ENCODE data around the gene DIO3. TPM values are rescaled to one million over a fixed set of nuclear protein-coding genes. Genes with fewer than 3 reads are reported as not detected.

Gene DIO3
- total and polyA plus RNA-seq, 2 experiments from 2014 or later: 18.4 to 51.1 TPM

DNA sequence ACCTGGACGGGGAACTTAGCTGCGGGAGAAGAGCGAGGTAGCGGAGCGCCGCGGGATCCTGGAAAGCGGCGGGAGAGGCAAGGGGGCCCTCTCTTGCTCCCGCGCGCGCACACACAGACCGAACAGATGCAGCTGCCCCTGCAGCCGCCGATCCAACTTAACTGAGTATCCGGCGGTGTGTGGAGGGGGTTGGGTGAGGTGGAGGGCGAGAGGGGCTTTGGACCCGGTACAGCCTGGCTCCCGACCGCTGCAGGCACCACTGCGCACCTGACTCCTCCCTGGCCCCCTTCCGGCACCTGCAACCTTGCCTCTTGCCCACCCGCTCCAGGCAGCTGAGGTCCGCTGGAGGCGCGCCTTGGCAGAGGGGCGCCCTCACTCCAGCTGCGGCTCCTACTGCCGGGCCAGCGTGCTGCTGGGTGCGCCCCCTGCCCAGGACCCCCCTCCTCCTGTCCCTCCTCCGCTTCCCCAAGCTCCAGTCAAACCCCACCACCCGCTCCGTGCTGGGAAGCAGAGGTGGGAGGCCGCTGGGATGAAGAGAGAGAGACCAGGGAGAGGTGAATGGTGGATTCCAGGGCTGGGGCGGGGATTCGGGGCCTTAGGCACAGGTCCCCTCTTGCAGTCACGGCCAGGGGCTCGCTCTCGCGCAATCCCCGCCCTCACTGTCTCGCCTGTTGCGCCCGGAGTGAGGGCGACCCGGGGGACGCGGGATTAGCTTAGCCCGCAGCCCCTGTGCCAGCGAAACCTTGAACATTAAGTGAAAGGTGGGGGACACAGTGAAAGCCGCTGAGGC is 2.6 kb downstream of the DIO3 start:
- H3K9me2 ChIP-seq (replicated peaks; ENCODE audit: insufficient read depth): no peaks in the 10 kb centered on the region
- peak overlapping the region; percentile 93 for H3K4me2 ChIP-seq
- H3K9me3 ChIP-seq (ENCODE audit: low read depth): no peaks in the 10 kb centered on the region
- no peak overlapping the region for H2AFZ ChIP-seq
- TF ChIP-seq, protein P1, sequence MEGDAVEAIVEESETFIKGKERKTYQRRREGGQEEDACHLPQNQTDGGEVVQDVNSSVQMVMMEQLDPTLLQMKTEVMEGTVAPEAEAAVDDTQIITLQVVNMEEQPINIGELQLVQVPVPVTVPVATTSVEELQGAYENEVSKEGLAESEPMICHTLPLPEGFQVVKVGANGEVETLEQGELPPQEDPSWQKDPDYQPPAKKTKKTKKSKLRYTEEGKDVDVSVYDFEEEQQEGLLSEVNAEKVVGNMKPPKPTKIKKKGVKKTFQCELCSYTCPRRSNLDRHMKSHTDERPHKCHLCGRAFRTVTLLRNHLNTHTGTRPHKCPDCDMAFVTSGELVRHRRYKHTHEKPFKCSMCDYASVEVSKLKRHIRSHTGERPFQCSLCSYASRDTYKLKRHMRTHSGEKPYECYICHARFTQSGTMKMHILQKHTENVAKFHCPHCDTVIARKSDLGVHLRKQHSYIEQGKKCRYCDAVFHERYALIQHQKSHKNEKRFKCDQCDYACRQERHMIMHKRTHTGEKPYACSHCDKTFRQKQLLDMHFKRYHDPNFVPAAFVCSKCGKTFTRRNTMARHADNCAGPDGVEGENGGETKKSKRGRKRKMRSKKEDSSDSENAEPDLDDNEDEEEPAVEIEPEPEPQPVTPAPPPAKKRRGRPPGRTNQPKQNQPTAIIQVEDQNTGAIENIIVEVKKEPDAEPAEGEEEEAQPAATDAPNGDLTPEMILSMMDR (IDR thresholded peaks at IDR 0.05; ENCODE audit: poor library complexity): no peak
- peak; percentile 34 for TF ChIP-seq EZH2phosphoT487 (IDR thresholded peaks at IDR 0.05; ENCODE audit: low read depth, severe bottlenecking, unreplicated experiment)
- no peaks in the 10 kb centered on the region for H4K20me1 ChIP-seq (ENCODE audit: insufficient read depth, poor library complexity, severe bottlenecking)
- WGBS (ENCODE audit: low lambda C conversion rate, missing lambda C conversion rate): 3% methylated on average over 40 of the region's 54 CpGs
- no peak for DNase-seq (ENCODE audit: low spot score)
- no peak overlapping the region for H3K27ac ChIP-seq
- H3K79me2 ChIP-seq: peaks cover 13% of the 10 kb centered on the region
- no peaks in the 10 kb centered on the region for H3K36me3 ChIP-seq (replicated peaks; ENCODE audit: insufficient read depth, low read depth)
- H3K4me3 ChIP-seq: no peak overlapping the region
- H3K27me3 ChIP-seq: peaks cover 63% of the 10 kb centered on the region
- peaks cover 16% of the 10 kb centered on the region for H3K4me1 ChIP-seq (ENCODE audit: insufficient read depth)

DNA sequence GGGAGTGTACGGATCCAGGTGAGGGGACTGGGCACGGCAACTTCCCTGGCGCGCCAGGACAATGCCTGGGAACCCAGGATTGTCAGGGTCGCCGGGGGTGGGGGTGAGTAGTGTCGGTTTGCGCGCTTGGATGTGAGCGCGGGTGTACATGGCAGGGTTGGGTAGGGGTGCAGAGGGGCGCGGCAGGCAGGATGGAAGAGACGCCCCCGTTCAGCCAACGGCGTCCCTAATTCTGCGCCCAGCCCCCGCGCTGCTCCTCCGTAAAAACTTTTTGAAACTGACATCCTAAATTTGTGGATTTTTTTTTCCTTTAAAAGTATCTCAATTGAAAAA is 3.1 kb downstream of the DIO3 start:
- WGBS (ENCODE audit: low lambda C conversion rate, missing lambda C conversion rate): 2% methylated on average over 21 of the region's 21 CpGs
- TF ChIP-seq EZH2 (IDR thresholded peaks at IDR 0.05; ENCODE audit: borderline replicate concordance) (no peak), EZH2phosphoT487 (IDR thresholded peaks at IDR 0.05; ENCODE audit: low read depth, severe bottlenecking, unreplicated experiment) (no peak)
- TF ChIP-seq, protein P1 (IDR thresholded peaks at IDR 0.05; ENCODE audit: poor library complexity): no peak
- Histone ChIP-seq H2AFZ (peak overlapping the region; percentile 49), H3K79me2 (peaks cover 8% of the 10 kb centered on the region), H3K4me2 (peak overlapping the region; percentile 93), H4K20me1 (ENCODE audit: insufficient read depth, poor library complexity, severe bottlenecking) (no peaks in the 10 kb centered on the region), H3K9me2 (replicated peaks; ENCODE audit: insufficient read depth) (no peaks in the 10 kb centered on the region), H3K9me3 (ENCODE audit: low read depth) (no peaks in the 10 kb centered on the region), H3K4me1 (ENCODE audit: insufficient read depth) (peaks cover 16% of the 10 kb centered on the region), H3K4me3 (no peak overlapping the region), H3K27me3 (peaks cover 63% of the 10 kb centered on the region), H3K27ac (no peak overlapping the region), H3K36me3 (replicated peaks; ENCODE audit: insufficient read depth, low read depth) (no peaks in the 10 kb centered on the region)
- no peak for DNase-seq (ENCODE audit: low spot score)

DNA sequence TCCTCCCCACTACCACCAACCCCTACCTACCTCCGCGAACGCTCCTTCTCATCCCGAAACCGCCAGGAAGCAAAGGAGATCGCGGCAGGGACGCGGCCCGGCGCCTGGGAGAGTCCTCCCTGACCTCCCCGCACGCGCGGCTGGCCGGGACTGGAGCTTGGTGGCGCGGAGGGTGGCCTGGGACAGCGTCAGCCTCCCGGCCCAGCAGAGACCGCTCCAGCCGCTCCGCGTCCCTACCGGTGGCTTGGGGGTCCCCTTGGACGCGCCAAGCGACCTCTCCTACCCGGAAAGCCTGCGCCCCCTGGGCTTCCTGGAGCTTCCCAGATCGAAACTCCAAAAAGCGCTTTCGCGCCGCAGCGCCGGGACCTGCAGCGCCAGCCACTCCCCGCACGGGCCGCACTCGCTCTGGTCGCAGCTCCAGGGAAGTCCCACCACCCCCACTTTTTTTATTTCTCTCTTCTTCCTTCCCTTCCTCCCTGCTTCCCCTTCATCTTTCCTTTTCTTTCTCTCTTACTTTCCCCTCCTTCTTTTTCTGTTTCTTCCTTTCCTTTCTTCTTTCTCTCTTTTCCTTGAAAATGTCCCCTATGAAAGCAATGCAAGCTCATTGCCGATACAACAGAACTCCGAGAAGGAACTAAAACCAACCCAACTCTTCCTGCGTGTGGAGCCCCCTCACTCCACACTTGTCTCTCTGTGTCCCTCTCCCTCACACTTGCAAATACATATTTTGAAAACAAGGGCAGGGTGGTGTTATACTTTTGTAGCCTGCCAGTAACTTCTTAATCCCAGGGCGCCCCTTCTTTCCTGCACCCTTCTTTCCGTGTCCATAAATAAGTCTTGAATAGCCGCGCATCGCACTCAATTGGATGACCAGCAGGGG is 3.8 kb downstream of the DIO3 start:
- Histone ChIP-seq H3K4me1 (ENCODE audit: insufficient read depth) (peaks cover 16% of the 10 kb centered on the region), H3K4me2 (peak overlapping the region; percentile 93), H4K20me1 (ENCODE audit: insufficient read depth, poor library complexity, severe bottlenecking) (no peaks in the 10 kb centered on the region), H3K9me2 (replicated peaks; ENCODE audit: insufficient read depth) (no peaks in the 10 kb centered on the region), H3K27ac (no peak overlapping the region), H2AFZ (peak overlapping the region; percentile 49), H3K4me3 (no peak overlapping the region), H3K27me3 (peaks cover 63% of the 10 kb centered on the region), H3K36me3 (replicated peaks; ENCODE audit: insufficient read depth, low read depth) (no peaks in the 10 kb centered on the region), H3K9me3 (ENCODE audit: low read depth) (no peaks in the 10 kb centered on the region), H3K79me2 (peaks cover 1% of the 10 kb centered on the region)
- WGBS (ENCODE audit: low lambda C conversion rate, missing lambda C conversion rate): 5% methylated on average over 51 of the region's 51 CpGs
- TF ChIP-seq EZH2 (IDR thresholded peaks at IDR 0.05; ENCODE audit: borderline replicate concordance) (peak; percentile 67), EZH2phosphoT487 (IDR thresholded peaks at IDR 0.05; ENCODE audit: low read depth, severe bottlenecking, unreplicated experiment) (no peak)
- no peak for DNase-seq (ENCODE audit: low spot score)

DNA sequence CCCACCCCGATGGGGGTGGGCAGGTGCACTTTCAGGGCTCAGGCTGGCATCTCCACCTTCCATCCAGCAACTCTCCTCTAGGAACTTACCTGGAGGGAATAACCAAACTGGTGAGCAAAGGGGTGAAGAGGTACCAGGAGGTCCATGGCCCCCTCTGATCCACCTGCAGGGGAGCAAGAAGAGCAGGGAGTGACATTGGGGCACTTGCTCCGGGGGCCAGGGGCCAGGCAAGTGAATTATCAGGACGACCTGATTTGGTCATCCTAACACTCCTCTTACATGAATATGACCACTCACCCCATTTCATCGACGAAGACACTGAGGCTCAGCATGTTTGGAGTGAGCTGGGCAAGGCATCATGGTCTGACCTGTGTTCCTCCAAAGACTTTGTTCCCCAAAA is 6.0 kb downstream of the DIO3 start:
- 84% methylated on average over 5 of the region's 5 CpGs for WGBS (ENCODE audit: low lambda C conversion rate, missing lambda C conversion rate)
- Histone ChIP-seq H3K27me3 (peaks cover 54% of the 10 kb centered on the region), H3K9me2 (replicated peaks; ENCODE audit: insufficient read depth) (no peaks in the 10 kb centered on the region), H2AFZ (no peak overlapping the region), H3K4me2 (no peak overlapping the region), H3K79me2 (no peaks in the 10 kb centered on the region), H4K20me1 (ENCODE audit: insufficient read depth, poor library complexity, severe bottlenecking) (no peaks in the 10 kb centered on the region), H3K36me3 (replicated peaks; ENCODE audit: insufficient read depth, low read depth) (no peaks in the 10 kb centered on the region), H3K4me3 (no peak overlapping the region), H3K27ac (no peak overlapping the region), H3K9me3 (ENCODE audit: low read depth) (no peaks in the 10 kb centered on the region), H3K4me1 (ENCODE audit: insufficient read depth) (peaks cover 16% of the 10 kb centered on the region)
- DNase-seq (ENCODE audit: low spot score): no peak
- TF ChIP-seq EZH2 (IDR thresholded peaks at IDR 0.05; ENCODE audit: borderline replicate concordance) (no peak), EZH2phosphoT487 (IDR thresholded peaks at IDR 0.05; ENCODE audit: low read depth, severe bottlenecking, unreplicated experiment) (no peak)
- TF ChIP-seq, protein P1 (IDR thresholded peaks at IDR 0.05; ENCODE audit: poor library complexity): no peak
